ENCODE data around the gene SYT12. TPM values are rescaled to one million over a fixed set of nuclear protein-coding genes. Genes with fewer than 3 reads are reported as not detected.

The SYT12 gene
- total and polyA plus RNA-seq, 2 of the 4 experiments (the other 2 are of a cell fraction): 0.54 to 0.74 TPM

DNA sequence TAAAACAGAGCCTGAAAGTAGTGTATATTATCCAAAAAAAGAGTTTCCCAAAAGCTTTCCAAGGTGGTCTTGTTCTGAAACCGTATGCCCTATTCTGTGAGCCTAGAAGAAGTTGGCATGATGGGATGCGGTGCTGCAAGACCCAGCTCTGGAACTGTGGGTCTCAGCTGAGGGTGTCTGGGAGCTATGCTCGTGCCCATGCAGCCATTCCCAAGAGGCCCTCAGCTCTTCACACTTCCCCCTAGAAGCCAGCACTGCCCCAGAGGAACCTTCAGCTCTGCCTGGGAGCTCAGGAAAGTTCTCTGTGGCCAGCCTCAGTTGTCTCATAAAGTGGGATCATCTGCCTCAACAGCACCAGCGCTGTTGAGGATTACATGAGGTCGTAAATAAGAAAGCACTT lies 6.4 kb upstream of the SYT12 start:
- Histone ChIP-seq H2AFZ (replicated peaks; ENCODE audit: low read length, poor library complexity) (peak overlapping the region; percentile 16), H3K14ac (replicated peaks; ENCODE audit: low read depth, low read length) (no peak overlapping the region), H3K56ac (ENCODE audit: extremely low read depth, insufficient read depth, low read length) (no peak overlapping the region), H4K8ac (ENCODE audit: low read depth in 2 of 2, low read length in 2 of 2) (no peak overlapping the region), H3K4me1 (ENCODE audit: control insufficient read depth, insufficient read depth, low read length) (no peaks in the 10 kb centered on the region), H3K79me1 (ENCODE audit: low read depth in 1 of 2, low read length in 2 of 2) (no peaks in the 10 kb centered on the region), H3K9me1 (ENCODE audit: insufficient read depth, low read length) (no peaks in the 10 kb centered on the region), H3K27me3 (ENCODE audit: control insufficient read depth, insufficient read depth, low read length) (no peaks in the 10 kb centered on the region), H2BK120ac (ENCODE audit: low read depth, low read length) (no peak overlapping the region), H3K18ac (ENCODE audit: low read depth, low read length) (no peak overlapping the region), H3K23ac (ENCODE audit: low read depth, low read length) (no peak overlapping the region), H2BK5ac (ENCODE audit: low read depth, low read length, poor library complexity, severe bottlenecking) (no peak overlapping the region), H2BK15ac (ENCODE audit: low read depth, low read length) (no peak overlapping the region), H2AK5ac (ENCODE audit: low read depth, low read length) (no peak overlapping the region), H4K20me1 (ENCODE audit: insufficient read depth, low read length) (no peaks in the 10 kb centered on the region), H4K91ac (ENCODE audit: insufficient read depth, low read depth, low read length) (no peak overlapping the region), H3K4me2 (ENCODE audit: low read depth, low read length) (no peak overlapping the region), H3K4ac (ENCODE audit: low read depth, low read length) (no peak overlapping the region), H3K9me3 (ENCODE audit: control insufficient read depth, insufficient read depth, low read length) (no peaks in the 10 kb centered on the region), H3K27ac (ENCODE audit: insufficient read depth, low read length) (no peak overlapping the region), H2BK20ac (ENCODE audit: low read depth, low read length) (no peak overlapping the region), H4K5ac (ENCODE audit: low read depth, low read length) (no peak overlapping the region), H3K9ac (ENCODE audit: low read depth, low read length) (no peak overlapping the region), H2AK9ac (replicated peaks; ENCODE audit: low read depth, low read length, poor library complexity) (no peak overlapping the region), H3K4me3 (ENCODE audit: insufficient read depth, low read depth, low read length) (no peak overlapping the region), H3K36me3 (ENCODE audit: control insufficient read depth, insufficient read depth, low read length) (no peaks in the 10 kb centered on the region)
- in situ Hi-C loops (cut with MboI; ENCODE audit: low sequenced_read_pairs): no loop called here
- TF ChIP-seq RCOR1 (IDR thresholded peaks at IDR 0.05; ENCODE audit: insufficient replicate concordance, low read length) (no peak), NFE2L2 (IDR thresholded peaks at IDR 0.05; ENCODE audit: low read depth, low read length) (no peak), MXI1 (IDR thresholded peaks at IDR 0.05; ENCODE audit: borderline replicate concordance, low read depth, low read length) (no peak), BHLHE40 (IDR thresholded peaks at IDR 0.05; ENCODE audit: low read depth, low read length) (no peak), POLR2A (IDR thresholded peaks at IDR 0.05; ENCODE audit: low read depth, low read length) (no peak), CEBPB (IDR thresholded peaks at IDR 0.05; ENCODE audit: low read depth, low read length) (no peak), FOS (IDR thresholded peaks at IDR 0.05; ENCODE audit: low read depth, low read length) (no peak)
- TF ChIP-seq, protein P1, sequence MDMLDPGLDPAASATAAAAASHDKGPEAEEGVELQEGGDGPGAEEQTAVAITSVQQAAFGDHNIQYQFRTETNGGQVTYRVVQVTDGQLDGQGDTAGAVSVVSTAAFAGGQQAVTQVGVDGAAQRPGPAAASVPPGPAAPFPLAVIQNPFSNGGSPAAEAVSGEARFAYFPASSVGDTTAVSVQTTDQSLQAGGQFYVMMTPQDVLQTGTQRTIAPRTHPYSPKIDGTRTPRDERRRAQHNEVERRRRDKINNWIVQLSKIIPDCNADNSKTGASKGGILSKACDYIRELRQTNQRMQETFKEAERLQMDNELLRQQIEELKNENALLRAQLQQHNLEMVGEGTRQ (IDR thresholded peaks at IDR 0.05; ENCODE audit: low read depth, low read length): no peak
- intact Hi-C loops (cut with micrococcal nuclease): no loop called here
- no peak for ATAC-seq (ENCODE audit: low read depth)
- CTCF ChIA-PET: interaction anchor here (0.7 to 1.1 kb wide), 2 partner anchors 13 to 135 kb away, joined by 3 to 4 read pairs; no protein-coding TSS in a partner anchor
- POLR2A ChIA-PET (ENCODE audit: unreplicated experiment): no interaction called here
- dilution Hi-C loops (cut with HindIII; ENCODE audit: low sequenced_read_pairs, unreplicated experiment): no loop called here
- DNase-seq: no peak
- BruUV-seq (replicated peaks): no TSS peak
- no CpG with 5 or more reads among the region's 5 CpGs for WGBS, 2 experiments (ENCODE audit: extremely low coverage in 2 of 2, insufficient read length in 1 of 2)
